HepG2 (cell line): ENCODE data around the gene RAB43.
"Not testable (repeated sequence)": the region's sequence is repeated elsewhere in the genome, so short reads cannot be mapped to it uniquely, and the experiment has no call there.

Source experiments
- E2F5 ChIP-seq: sonication (generic); formaldehyde crosslinking; conservative IDR thresholded peaks from 2 replicates; pipeline ENCODE4 v1.4.0; 2020; ENCODE audit warnings: missing genetic modification reagents
- HCFC1 ChIP-seq: fragments of 150-350 bp; IDR thresholded peaks from 2 replicates; pipeline ENCODE4 v1.6.1; 2014; ENCODE audit warnings: low read depth, low read length
- KDM4B ChIP-seq: sonication (generic); formaldehyde crosslinking; IDR thresholded peaks from 2 replicates; pipeline ENCODE4 v1.4.0; 2020; ENCODE audit warnings: missing genetic modification reagents
- MAFF ChIP-seq: IDR thresholded peaks from 2 replicates; pipeline ENCODE4 v1.6.1; 2011; ENCODE audit warnings: low read depth, low read length, improper control_type of control experiment
- ZNF510 ChIP-seq: sonication (generic); formaldehyde crosslinking; IDR thresholded peaks from 2 replicates; pipeline ENCODE4 v1.4.0; 2020; ENCODE audit warnings: low read depth, mild to moderate bottlenecking, missing genetic modification reagents
- ZNF558 ChIP-seq: sonication (generic); formaldehyde crosslinking; IDR thresholded peaks from 2 replicates; pipeline ENCODE4 v1.9.0; 2022; ENCODE audit warnings: mild to moderate bottlenecking, missing genetic modification reagents, borderline replicate concordance
- TF ChIP-seq, protein P1 (sequence below): sonication (generic); formaldehyde crosslinking; IDR thresholded peaks from 2 replicates; pipeline ENCODE4 v1.4.0; 2020; ENCODE audit warnings: low read depth, mild to moderate bottlenecking, missing genetic modification reagents

DNA sequence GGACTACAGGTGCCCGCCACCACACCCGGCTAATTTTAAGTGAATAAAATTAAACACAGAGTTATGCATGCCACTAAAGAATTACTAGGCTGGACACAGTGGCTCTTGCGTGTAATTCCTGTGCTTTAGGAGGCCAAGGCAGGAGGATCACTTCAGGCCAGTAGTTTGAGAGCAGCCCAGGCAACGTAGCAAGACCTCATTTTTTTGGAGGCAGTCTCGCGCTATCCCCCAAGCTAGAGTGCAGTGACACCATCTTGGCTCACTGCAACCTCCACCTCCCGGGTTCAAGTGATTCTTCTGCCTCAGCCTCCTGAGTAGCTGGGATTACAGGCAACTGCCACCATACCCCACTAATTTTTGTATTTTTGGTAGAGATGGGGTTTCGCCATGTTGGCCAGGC is 44.0 kb upstream of the RAB43 start:
- TF ChIP-seq MAFF; HCFC1; ZNF558 (CRISPR knock-in tag); ZNF510; KDM4B; E2F5 (CRISPR knock-in tag): not testable (repeated sequence)
- TF ChIP-seq, protein P1, sequence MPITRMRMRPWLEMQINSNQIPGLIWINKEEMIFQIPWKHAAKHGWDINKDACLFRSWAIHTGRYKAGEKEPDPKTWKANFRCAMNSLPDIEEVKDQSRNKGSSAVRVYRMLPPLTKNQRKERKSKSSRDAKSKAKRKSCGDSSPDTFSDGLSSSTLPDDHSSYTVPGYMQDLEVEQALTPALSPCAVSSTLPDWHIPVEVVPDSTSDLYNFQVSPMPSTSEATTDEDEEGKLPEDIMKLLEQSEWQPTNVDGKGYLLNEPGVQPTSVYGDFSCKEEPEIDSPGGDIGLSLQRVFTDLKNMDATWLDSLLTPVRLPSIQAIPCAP (CRISPR knock-in tag): not testable (repeated sequence)
